Fibroblast of upper back skin (primary cell): ENCODE measurements around the gene SAMMSON.

Experiments used
- DNase-seq: peaks from one replicate; pipeline ENCODE4 v3.0.0-alpha.2; 2013

Gene SAMMSON

GRCh38 chr3:70095260-70095659 is 95.7 kb downstream of the SAMMSON start:
- DNase-seq = no peak

GRCh38 chr3:70096376-70097066 is 97.0 kb downstream of the SAMMSON start:
- DNase-seq = no peak

GRCh38 chr3:70097084-70097483 is 97.6 kb downstream of the SAMMSON start:
- no peak for DNase-seq

GRCh38 chr3:70108072-70108471 is 108.5 kb downstream of the SAMMSON start:
- DNase-seq = peak; percentile 1

- no peak for DNase-seq
Observed at GRCh38 chr3:70108546-70108945, 109.0 kb downstream of the SAMMSON start.

GRCh38 chr3:70110066-70110465 is 110.5 kb downstream of the SAMMSON start:
- no peak for DNase-seq

GRCh38 chr3:70111411-70111810 is 111.9 kb downstream of the SAMMSON start:
- no peak for DNase-seq

GRCh38 chr3:70112751-70113150 is 113.2 kb downstream of the SAMMSON start:
- no peak for DNase-seq

- DNase-seq = no peak
Observed at GRCh38 chr3:70114431-70114830, 114.9 kb downstream of the SAMMSON start.

GRCh38 chr3:70119879-70120278 is 120.3 kb downstream of the SAMMSON start:
- DNase-seq = no peak
